ENCODE data around the gene PCBP3.

DNA sequence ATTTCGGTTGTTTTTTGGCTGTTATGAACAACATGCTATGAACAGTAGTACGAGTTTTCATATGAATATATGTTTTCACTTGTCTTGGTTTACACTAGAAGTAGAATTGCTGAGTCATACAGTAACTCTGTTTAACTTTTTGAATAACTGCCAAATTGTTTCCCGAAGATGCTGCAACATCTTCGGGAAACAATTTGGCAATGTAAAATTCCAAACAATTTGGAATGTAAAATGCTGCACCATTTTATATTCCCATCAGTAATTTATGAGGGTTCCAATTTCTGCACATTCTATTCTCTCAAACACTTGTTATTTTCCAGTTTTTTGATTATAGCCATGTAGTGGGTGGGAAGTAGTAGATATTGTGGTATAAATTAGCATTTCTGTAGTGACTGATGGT is 11.6 kb downstream of the PCBP3 start:
- TF ChIP-seq GATA2 (IDR thresholded peaks at IDR 0.05; ENCODE audit: insufficient read depth, insufficient read length, low read depth, low read length): no peak
- TF ChIP-seq, protein P1, sequence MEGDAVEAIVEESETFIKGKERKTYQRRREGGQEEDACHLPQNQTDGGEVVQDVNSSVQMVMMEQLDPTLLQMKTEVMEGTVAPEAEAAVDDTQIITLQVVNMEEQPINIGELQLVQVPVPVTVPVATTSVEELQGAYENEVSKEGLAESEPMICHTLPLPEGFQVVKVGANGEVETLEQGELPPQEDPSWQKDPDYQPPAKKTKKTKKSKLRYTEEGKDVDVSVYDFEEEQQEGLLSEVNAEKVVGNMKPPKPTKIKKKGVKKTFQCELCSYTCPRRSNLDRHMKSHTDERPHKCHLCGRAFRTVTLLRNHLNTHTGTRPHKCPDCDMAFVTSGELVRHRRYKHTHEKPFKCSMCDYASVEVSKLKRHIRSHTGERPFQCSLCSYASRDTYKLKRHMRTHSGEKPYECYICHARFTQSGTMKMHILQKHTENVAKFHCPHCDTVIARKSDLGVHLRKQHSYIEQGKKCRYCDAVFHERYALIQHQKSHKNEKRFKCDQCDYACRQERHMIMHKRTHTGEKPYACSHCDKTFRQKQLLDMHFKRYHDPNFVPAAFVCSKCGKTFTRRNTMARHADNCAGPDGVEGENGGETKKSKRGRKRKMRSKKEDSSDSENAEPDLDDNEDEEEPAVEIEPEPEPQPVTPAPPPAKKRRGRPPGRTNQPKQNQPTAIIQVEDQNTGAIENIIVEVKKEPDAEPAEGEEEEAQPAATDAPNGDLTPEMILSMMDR (IDR thresholded peaks at IDR 0.05; ENCODE audit: extremely low read depth in 1 of 2, insufficient read depth in 1 of 2, low read depth in 1 of 2, low read length in 2 of 2): no peak
- TF ChIP-seq EZH2 (IDR thresholded peaks at IDR 0.05; ENCODE audit: borderline replicate concordance, low read depth, low read length, severe bottlenecking): no peak
- no peak for TF ChIP-seq JUN (IDR thresholded peaks at IDR 0.05; ENCODE audit: borderline replicate concordance, insufficient read depth, insufficient read length, low read depth)
- no peak for TF ChIP-seq MYC (IDR thresholded peaks at IDR 0.05; ENCODE audit: low read depth, low read length)
- no peak for TF ChIP-seq FOS (IDR thresholded peaks at IDR 0.05; ENCODE audit: borderline replicate concordance, insufficient read depth, low read length)
- no peak for TF ChIP-seq POLR2A (IDR thresholded peaks at IDR 0.05; ENCODE audit: low read depth, low read length)

Measured in endothelial cell of umbilical vein (primary cell).